NB4 (cell line): ENCODE results near the gene GABRB1.

Experiments used
- DNase-seq: peaks from one replicate; pipeline ENCODE4 v3.0.0; 2010; ENCODE audit warnings: low read depth
- H3K4me3 ChIP-seq: one replicate; pipeline ENCODE4 v1.5.1; 2011; ENCODE audit warnings: mild to moderate bottlenecking, low read depth, low read length, moderate library complexity
- MYC ChIP-seq: IDR thresholded peaks from 2 replicates; pipeline ENCODE4 v1.6.1; 2011; ENCODE audit warnings: low read depth, low read length
- POLR2A ChIP-seq: IDR thresholded peaks from 2 replicates; pipeline ENCODE4 v1.6.1; 2011; ENCODE audit warnings: mild to moderate bottlenecking; ENCODE audit not compliant: insufficient read length; ENCODE audit errors: extremely low read depth
- TF ChIP-seq, protein P1 (sequence below): IDR thresholded peaks from 2 replicates; pipeline ENCODE4 v1.6.1; 2011; ENCODE audit warnings: low read depth, low read length
- TF ChIP-seq, protein P2 (sequence below): IDR thresholded peaks from one replicate; pipeline ENCODE4 v1.5.1; 2012; ENCODE audit warnings: low read depth, low read length

Gene GABRB1

DNA sequence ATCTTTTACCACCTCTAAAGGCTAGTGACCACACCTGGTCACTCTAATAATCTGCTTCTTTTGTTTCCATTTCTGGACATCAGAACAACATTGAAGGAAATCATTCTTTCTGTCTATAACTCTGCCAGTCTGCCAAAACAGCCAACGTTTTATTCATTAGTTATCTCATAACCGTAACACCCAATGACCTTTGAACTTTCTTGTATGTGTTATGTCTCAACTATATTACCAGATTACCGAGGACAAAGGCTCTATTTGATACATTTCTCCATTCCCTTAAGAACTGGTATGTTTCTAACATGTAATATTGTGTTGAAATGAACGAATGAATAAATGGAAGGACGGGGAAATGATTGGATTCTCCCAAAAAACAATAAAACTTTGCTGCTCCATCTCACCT, 152.7 kb downstream of the GABRB1 start:
- H3K4me3 ChIP-seq: no peak overlapping the region
- TF ChIP-seq, protein P1, sequence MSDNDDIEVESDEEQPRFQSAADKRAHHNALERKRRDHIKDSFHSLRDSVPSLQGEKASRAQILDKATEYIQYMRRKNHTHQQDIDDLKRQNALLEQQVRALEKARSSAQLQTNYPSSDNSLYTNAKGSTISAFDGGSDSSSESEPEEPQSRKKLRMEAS: no peak
- TF ChIP-seq MYC (no peak), POLR2A (no peak)
- TF ChIP-seq, protein P2, sequence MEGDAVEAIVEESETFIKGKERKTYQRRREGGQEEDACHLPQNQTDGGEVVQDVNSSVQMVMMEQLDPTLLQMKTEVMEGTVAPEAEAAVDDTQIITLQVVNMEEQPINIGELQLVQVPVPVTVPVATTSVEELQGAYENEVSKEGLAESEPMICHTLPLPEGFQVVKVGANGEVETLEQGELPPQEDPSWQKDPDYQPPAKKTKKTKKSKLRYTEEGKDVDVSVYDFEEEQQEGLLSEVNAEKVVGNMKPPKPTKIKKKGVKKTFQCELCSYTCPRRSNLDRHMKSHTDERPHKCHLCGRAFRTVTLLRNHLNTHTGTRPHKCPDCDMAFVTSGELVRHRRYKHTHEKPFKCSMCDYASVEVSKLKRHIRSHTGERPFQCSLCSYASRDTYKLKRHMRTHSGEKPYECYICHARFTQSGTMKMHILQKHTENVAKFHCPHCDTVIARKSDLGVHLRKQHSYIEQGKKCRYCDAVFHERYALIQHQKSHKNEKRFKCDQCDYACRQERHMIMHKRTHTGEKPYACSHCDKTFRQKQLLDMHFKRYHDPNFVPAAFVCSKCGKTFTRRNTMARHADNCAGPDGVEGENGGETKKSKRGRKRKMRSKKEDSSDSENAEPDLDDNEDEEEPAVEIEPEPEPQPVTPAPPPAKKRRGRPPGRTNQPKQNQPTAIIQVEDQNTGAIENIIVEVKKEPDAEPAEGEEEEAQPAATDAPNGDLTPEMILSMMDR: no peak
- no peak for DNase-seq

DNA sequence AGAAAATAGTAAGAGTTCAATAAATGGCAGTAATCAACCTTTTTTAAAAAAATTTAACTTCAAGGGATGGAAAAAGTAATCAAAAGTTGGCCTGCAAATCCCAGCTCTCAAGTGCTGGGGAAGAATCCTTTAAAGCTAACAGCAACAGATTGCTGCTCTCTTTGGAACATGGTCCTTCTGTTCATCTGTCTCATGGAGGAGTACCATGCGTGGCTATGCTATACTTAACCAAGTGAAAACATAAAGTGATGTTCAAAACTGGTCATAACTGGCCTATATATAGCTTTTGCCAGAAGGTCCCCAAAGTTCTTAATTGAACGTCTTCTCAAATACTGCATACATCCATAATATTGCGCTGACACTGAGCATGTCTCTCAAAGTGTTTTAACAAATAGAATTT, 154.4 kb downstream of the GABRB1 start:
- TF ChIP-seq, protein P1: no peak
- TF ChIP-seq, protein P2: no peak
- TF ChIP-seq MYC (no peak), POLR2A (no peak)
- no peak overlapping the region for H3K4me3 ChIP-seq
- DNase-seq: no peak

DNA sequence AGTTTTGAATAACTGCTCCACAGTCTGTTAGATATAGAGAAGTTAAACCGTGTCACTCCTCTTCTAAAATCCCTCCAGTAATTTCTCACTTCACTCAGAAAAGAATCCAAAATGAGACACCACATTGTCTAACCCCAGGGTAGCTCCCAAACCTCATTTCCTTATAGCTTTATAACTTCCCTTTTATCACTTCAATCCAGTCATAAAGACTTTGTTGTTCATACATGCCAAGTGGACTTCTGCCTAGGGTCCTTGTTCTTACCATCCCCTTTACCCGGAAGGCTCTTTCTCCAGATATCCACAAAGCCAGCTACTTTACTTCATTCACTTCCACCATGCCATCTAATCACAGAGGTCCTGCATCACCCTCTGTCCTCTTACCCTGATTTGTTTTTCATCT, 156.2 kb downstream of the GABRB1 start:
- no peak overlapping the region for H3K4me3 ChIP-seq
- no peak for DNase-seq
- TF ChIP-seq, protein P2: no peak
- TF ChIP-seq POLR2A (no peak), MYC (no peak)
- TF ChIP-seq, protein P1: no peak

DNA sequence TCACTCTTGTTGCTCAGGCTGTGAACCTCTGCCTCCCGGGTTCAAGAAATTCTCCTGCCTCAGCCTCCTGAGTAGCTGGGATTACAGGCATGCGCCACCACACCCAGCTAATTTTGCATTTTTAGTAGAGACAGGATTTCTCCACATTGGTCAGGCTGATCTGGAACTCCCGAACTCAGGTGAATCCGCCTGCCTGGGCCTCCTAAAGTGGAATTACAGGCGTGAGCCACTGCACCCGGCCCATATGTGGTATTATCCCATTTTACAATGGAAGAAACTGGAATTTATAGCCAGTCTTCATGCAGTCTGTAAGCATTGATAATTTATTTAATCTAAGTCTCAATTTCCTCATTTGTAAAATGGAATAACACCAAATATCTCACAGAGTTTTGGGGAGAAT, 161.8 kb downstream of the GABRB1 start:
- TF ChIP-seq POLR2A (no peak), MYC (no peak)
- TF ChIP-seq, protein P1: no peak
- TF ChIP-seq, protein P2: no peak
- no peak overlapping the region for H3K4me3 ChIP-seq
- DNase-seq: no peak

DNA sequence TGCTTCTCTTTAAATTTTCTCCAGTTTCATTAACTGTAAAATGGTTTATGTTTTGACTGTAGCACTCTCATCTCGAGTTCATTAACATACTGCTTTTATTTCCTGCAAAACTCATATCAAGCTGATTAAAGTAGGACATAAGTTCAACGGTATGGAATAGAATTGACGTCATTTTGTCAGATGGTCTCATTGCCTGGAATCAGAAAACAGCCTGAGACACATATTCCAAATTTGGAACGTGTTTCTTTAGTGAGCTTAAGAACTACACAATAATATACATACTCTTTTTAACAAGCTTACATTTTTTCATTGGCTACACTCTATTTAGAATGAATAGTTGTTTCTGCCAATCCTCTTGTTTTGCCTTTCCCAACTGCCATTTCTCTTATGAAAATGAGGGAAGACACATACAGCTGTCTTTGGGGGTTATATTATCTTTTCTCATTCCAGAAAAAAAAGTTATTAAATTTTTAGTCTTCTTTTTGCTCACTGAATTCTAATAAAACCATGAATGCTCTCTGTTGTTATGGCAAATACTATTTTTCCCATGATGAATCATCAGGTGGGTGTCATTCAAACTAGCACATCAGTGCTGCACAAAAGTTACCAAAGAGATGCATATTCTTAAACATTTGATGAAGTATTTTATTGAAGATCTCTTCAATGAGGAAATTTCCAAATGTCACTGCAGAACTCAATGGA, 162.8 kb downstream of the GABRB1 start:
- DNase-seq: no peak
- H3K4me3 ChIP-seq: no peak overlapping the region
- TF ChIP-seq MYC: no peak
- TF ChIP-seq, protein P2: no peak
- TF ChIP-seq, protein P1: no peak
